Measurements from ENCODE around the gene LCN1. TPM values are rescaled to one million over a fixed set of nuclear protein-coding genes. Genes with fewer than 3 reads are reported as not detected.

The LCN1 gene
- total RNA-seq, result 0.20 and 0.43 TPM in 2 replicates

DNA sequence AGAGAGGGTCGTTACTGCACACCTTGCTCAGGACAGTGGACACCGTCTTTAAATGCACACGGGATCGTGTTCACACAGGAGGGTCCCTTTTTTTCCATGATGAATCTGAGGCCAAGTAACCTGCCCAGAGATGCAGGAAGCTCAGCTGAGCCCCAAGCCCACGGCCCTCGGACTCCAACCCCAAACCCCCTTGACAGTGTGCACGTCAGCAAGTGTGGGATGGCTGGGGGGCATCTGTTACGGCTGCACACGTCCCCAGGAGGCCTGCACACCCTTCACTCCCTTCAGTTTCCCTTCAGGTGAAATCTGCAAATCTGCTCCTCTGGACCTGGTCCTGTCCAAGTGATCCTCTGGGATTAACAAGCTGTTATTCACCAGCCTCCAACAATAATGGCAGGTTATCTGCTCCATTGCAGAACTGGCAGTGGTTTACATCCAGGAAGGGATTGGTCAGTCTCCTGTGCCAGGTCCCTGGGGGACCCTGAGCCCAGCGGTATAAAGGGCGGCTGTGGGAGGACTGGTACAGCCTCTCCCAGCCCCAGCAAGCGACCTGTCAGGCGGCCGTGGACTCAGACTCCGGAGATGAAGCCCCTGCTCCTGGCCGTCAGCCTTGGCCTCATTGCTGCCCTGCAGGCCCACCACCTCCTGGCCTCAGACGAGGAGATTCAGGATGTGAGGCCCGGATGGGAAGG, at the start of gene LCN1:
Gene LCN1 (plus strand): TSS at position 525 of the 692 bp plus-strand sequence. CDS start 58 bp downstream, at position 583.

DNA sequence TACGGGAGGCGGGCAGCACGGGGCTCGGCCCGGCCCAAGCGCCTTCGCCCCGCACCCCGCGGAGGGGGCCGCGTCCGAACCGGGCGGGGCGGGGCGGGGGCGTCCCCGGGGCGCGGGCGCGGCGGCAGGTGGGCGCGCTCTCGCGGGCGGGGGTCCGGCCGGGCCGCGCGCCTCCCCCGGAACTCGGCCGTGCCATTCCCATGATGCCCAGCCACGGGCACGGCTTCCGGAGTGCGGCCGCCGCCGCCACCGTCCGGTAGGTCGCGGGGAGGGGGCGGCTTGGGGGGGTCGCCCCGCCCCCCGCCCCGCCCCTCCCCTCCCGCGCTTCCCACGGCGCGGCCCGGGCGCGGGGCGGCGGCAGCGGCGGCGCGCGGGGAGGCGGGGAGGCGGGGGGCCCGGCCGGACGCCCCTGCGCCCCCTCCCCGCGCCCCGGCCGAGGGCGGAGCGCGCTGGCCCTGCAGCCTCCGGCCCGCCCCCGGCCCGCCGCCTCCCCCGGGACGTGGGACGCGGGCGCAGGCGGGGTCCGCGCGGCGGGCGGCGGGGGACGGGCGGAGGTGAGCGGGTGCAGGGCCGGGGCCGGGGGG, 41.7 kb upstream of the LCN1 start, which contains the start of gene PPP1R26:
Gene PPP1R26 (plus strand): TSS at position 314 of the 584 bp plus-strand sequence. CDS start 4,729 bp downstream, outside the sequence.

DNA sequence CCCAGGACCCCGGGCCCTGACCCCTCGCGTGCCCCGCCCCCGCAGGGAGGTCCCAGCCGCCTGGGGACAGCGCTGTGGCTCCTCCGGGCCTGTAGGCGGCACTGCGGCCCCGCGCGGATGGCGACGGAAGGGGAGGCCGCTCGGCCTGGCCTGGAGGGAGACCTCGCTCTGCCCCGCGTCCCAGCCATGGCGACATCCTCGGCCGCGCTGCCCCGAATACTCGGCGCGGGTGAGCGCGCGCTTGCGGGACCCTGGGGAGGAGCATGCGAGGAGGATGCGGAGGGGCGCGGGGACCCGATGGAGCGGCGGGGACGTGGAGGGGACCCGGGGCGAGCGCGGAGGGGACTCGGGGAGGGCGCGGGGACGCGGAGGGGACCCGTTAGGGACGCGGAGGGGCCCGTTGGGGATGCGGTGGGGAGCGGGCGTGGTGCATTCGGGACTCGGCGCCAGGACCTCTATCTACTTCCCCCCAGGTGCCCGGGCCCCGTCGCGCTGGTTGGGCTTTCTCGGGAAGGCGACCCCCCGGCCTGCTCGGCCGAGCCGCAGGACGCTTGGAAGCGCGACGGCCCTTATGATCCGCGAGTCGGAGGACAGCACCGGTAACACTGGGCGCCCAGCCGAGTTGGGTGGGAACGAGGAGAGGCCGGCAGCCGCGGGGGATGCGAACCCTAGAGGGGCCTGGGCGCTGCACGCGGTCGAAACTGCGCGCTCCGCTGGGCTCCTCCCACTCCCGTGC, 20.5 kb upstream of the LCN1 start, which contains the start of gene MRPS2:
Gene MRPS2 (plus strand): TSS at position 158 of the 736 bp plus-strand sequence. CDS start 29 bp downstream, at position 187.

DNA sequence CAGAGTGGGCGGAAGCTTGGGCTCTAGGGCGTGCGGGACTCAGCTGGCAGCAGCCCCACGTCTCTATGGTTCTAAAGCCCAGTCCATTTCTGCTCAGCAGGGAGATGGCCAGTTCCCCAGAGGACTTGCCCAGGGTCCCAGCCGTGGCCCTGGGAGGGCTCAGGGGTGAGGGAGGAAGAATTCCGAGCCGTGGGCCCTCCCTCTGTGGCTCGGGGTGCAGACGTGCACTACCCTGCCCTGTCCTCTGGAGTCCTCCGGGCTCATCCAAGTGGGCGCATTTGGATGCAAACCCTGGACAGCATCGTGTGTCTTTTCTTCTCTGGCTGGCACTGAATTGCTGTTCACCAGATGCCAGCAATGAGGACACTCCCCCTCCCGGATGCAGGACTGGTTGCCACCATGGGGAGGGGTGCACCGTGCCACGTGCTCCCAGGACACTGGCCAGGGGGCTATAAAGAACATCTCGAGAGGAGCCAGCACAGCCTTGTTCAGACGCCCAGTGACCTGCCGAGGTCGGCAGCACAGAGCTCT, 24.5 kb downstream of the LCN1 start, which contains the start of gene OBP2A:
Gene OBP2A (plus strand): TSS at position 481 of the 531 bp plus-strand sequence. CDS start 55 bp downstream, outside the sequence.

DNA sequence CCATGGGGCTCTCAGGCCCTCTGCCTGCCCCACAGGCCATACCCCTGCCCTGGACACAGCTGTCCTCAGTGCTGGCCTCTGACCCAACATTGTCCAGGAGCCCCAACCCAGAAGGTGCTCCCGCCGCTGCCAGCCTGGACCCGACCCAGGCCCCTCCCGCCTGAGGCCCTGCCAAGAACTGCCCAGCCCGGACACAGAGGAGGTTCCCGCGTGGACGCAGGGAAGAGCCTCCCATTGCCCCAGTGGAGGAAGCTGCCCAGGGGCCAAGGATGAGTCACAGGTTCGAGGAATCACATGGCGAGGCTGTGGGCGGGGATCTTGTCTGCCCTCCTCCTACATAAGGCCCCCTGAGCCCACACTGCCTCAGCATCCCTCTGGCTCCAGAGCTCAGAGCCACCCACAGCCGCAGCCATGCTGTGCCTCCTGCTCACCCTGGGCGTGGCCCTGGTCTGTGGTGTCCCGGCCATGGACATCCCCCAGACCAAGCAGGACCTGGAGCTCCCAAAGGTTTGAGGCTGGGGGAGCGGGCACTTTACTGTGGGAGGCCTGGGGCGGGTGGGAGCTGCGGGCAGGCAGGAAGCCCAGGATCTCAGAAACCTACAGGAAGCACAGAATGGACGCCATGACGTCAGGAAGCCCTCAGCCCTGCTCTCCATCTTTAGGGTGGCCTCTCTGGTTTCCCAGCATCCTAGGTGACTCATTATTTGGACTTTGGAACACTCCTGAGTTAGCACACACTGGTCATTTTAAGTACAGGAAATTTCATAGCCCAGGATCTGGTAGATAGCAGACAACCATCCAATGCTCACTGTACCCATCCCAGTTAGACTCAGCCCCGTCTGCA, 40.4 kb downstream of the LCN1 start, which contains the start of gene PAEP:
Gene PAEP (plus strand): TSS at position 366 of the 844 bp plus-strand sequence.

Other genes starting within 250 kb of the LCN1 start
- gene PPP1R26, start 41.7 kb upstream of the LCN1 start, total RNA-seq, result 13.4 and 15.6 TPM in 2 replicates
- gene MRPS2, start 20.8 kb upstream of the LCN1 start, total RNA-seq, result 13.8 and 13.9 TPM in 2 replicates
- gene OBP2A, start 24.7 kb downstream of the LCN1 start, total RNA-seq, result not detected in 2 replicates
- gene PAEP, start 40.3 kb downstream of the LCN1 start, total RNA-seq, result not detected in 2 replicates
- not detected in 2 replicates for gene GLT6D1, start 118.1 kb downstream of the LCN1 start, total RNA-seq
- gene LCN9, start 141.9 kb downstream of the LCN1 start, total RNA-seq, result not detected in 2 replicates
- gene SOHLH1, start 178.0 kb downstream of the LCN1 start, total RNA-seq, result not detected in 2 replicates
- not detected in 2 replicates for gene KCNT1, start 180.7 kb downstream of the LCN1 start, total RNA-seq

Data from smooth muscle cell of the pulmonary artery (primary cell).